ENCODE data around the gene ALOX15B. TPM values are rescaled to one million over a fixed set of nuclear protein-coding genes. Genes with fewer than 3 reads are reported as not detected.

ALOX15B gene
- total RNA-seq, 1 donor from 2014 or later, result not detected

- ATAC-seq (ENCODE audit: low read depth) (no peak), DNase-seq (no peak)
- H3K4me3 Mint-ChIP-seq, result no peak overlapping the region
- TF ChIP-seq, protein P1, sequence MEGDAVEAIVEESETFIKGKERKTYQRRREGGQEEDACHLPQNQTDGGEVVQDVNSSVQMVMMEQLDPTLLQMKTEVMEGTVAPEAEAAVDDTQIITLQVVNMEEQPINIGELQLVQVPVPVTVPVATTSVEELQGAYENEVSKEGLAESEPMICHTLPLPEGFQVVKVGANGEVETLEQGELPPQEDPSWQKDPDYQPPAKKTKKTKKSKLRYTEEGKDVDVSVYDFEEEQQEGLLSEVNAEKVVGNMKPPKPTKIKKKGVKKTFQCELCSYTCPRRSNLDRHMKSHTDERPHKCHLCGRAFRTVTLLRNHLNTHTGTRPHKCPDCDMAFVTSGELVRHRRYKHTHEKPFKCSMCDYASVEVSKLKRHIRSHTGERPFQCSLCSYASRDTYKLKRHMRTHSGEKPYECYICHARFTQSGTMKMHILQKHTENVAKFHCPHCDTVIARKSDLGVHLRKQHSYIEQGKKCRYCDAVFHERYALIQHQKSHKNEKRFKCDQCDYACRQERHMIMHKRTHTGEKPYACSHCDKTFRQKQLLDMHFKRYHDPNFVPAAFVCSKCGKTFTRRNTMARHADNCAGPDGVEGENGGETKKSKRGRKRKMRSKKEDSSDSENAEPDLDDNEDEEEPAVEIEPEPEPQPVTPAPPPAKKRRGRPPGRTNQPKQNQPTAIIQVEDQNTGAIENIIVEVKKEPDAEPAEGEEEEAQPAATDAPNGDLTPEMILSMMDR (IDR thresholded peaks at IDR 0.05), result no peak
- peaks cover 5% of the 10 kb centered on the region for H3K27me3 Mint-ChIP-seq
- no peaks in the 10 kb centered on the region for H3K9me3 Mint-ChIP-seq
- H3K27ac Mint-ChIP-seq, result no peak overlapping the region
- H3K4me1 Mint-ChIP-seq, result no peaks in the 10 kb centered on the region
- POLR2A ChIA-PET, result interaction anchor here (0.9 kb wide), 1 partner anchor 190 kb away, joined by 4 read pairs; the partner anchor contains the start of gene NAA38
- CTCF ChIA-PET, result interaction anchor here (1.5 to 2.0 kb wide), 2 partner anchors 13 to 27 kb away, joined by 3 to 4 read pairs; no protein-coding TSS in a partner anchor
- intact Hi-C loops (cut with micrococcal nuclease), result loop anchor here (2.0 kb wide), 1 partner anchor 138 kb away; no protein-coding TSS in a partner anchor
- H3K36me3 Mint-ChIP-seq (ENCODE audit: low read depth), result no peaks in the 10 kb centered on the region
These were observed 8.3 kb downstream of the ALOX15B start for GRCh38 chr17:8046929-8047768.

DNA sequence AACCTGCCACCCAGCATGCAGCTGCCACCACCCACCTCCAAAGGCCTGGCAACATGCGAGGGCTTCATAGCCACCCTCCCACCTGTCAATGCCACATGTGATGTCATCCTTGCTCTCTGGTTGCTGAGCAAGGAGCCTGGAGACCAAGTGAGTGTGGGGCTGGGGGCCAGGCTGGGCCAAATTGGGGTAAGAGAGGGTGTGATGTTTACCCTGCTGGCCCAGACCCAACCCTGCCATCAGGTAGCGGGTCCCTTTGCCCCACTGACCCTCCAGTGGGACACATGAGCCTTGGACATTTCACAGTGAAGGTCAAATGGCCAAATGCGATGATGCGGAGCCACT is 8.9 kb downstream of the ALOX15B start:
- Mint-ChIP-seq H3K36me3 (ENCODE audit: low read depth) (no peaks in the 10 kb centered on the region), H3K4me3 (no peak overlapping the region), H3K4me1 (no peaks in the 10 kb centered on the region), H3K27me3 (peaks cover 5% of the 10 kb centered on the region), H3K9me3 (no peaks in the 10 kb centered on the region), H3K27ac (no peak overlapping the region)
- TF ChIP-seq, protein P1 (IDR thresholded peaks at IDR 0.05), result no peak
- DNase-seq, result no peak
- no peak for ATAC-seq (ENCODE audit: low read depth)
- CTCF ChIA-PET, result interaction anchor here (2.0 kb wide), 1 partner anchor 26 kb away, joined by 4 read pairs; no protein-coding TSS in a partner anchor
- intact Hi-C loops (cut with micrococcal nuclease), result loop anchor here (2.0 kb wide), 1 partner anchor 139 kb away; no protein-coding TSS in a partner anchor
- POLR2A ChIA-PET, result no interaction called here

DNA sequence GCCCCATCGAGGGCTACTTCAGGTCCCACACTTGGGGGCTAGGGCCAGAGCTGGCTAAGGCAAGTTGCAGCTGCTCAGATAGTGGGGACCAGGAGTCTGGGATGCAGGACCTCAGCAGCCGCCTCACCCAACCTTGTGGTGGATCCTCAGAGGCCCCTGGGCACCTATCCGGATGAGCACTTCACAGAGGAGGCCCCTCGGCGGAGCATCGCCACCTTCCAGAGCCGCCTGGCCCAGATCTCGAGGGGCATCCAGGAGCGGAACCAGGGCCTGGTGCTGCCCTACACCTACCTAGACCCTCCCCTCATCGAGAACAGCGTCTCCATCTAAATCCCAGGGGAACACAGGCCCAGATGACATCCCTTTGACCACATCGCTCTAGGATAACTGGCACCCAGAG is 9.4 kb downstream of the ALOX15B start:
- H3K4me1 Mint-ChIP-seq, result no peaks in the 10 kb centered on the region
- no peak overlapping the region for H3K4me3 Mint-ChIP-seq
- TF ChIP-seq, protein P1 (IDR thresholded peaks at IDR 0.05), result no peak
- CTCF ChIA-PET, result interaction anchor here (2.0 kb wide), 1 partner anchor 26 kb away, joined by 4 read pairs; no protein-coding TSS in a partner anchor
- H3K27ac Mint-ChIP-seq, result no peak overlapping the region
- intact Hi-C loops (cut with micrococcal nuclease), result no loop called here
- DNase-seq (no peak), ATAC-seq (ENCODE audit: low read depth) (no peak)
- POLR2A ChIA-PET, result no interaction called here
- peaks cover 5% of the 10 kb centered on the region for H3K27me3 Mint-ChIP-seq
- no peaks in the 10 kb centered on the region for H3K9me3 Mint-ChIP-seq
- no peaks in the 10 kb centered on the region for H3K36me3 Mint-ChIP-seq (ENCODE audit: low read depth)

DNA sequence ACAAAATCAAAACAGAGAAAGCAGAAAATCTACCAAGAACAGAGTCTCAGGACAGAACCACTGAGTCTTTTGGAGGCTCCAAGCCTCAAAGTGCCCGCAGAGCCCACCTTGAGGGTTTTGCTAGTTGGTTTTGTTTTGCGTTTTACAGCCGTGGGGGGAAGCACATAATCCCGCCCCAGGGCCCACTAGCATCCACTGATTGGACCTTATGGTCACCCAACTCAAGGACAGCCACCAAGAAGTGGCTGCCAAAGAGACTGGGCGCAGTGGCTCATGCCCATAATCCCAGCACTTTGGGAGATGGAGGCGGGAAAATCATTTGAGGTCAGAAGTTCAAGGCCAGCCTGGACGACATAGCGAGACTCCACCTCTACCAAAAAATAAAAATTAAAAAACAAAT is 9.9 kb downstream of the ALOX15B start:
- ChIA-PET POLR2A (no interaction called here), CTCF (no interaction called here)
- intact Hi-C loops (cut with micrococcal nuclease), result no loop called here
- Mint-ChIP-seq H3K27ac (no peak overlapping the region), H3K4me3 (no peak overlapping the region), H3K27me3 (peaks cover 5% of the 10 kb centered on the region), H3K9me3 (no peaks in the 10 kb centered on the region), H3K36me3 (ENCODE audit: low read depth) (no peaks in the 10 kb centered on the region), H3K4me1 (no peaks in the 10 kb centered on the region)
- ATAC-seq (ENCODE audit: low read depth), result no peak
- TF ChIP-seq, protein P1 (IDR thresholded peaks at IDR 0.05), result no peak
- DNase-seq, result no peak

GRCh38 chr17:8051831-8052230 is 13.0 kb downstream of the ALOX15B start:
- Mint-ChIP-seq H3K4me3 (no peak overlapping the region), H3K4me1 (peaks cover 15% of the 10 kb centered on the region), H3K27ac (no peak overlapping the region), H3K9me3 (no peaks in the 10 kb centered on the region), H3K27me3 (peaks cover 1% of the 10 kb centered on the region), H3K36me3 (ENCODE audit: low read depth) (no peaks in the 10 kb centered on the region)
- ATAC-seq (ENCODE audit: low read depth), result no peak
- POLR2A ChIA-PET, result interaction anchor here (0.5 to 0.6 kb wide), 2 partner anchors 186 to 750 kb away, joined by 4 to 5 read pairs; no protein-coding TSS in a partner anchor
- TF ChIP-seq, protein P1 (IDR thresholded peaks at IDR 0.05), result no peak
- no peak for DNase-seq
- CTCF ChIA-PET, result interaction anchor here (0.5 to 0.7 kb wide), 2 partner anchors 59 to 187 kb away, joined by 3 read pairs; no protein-coding TSS in a partner anchor
- intact Hi-C loops (cut with micrococcal nuclease), result no loop called here
